Endodermal cell (in vitro differentiated cells): ENCODE measurements around the gene ZKSCAN7. TPM values are rescaled to one million over a fixed set of nuclear protein-coding genes. Genes with fewer than 3 reads are reported as not detected.
A peak's percentile ranks its signal among the peaks of the same experiment; 100 is the strongest.

Experiments used
- DNase-seq: peaks from one replicate; pipeline ENCODE4 v3.0.0-alpha.2; 2017
- H3K27ac ChIP-seq: 2 replicates; pipeline ENCODE4 v1.5.1; 2013; ENCODE audit warnings: mild to moderate bottlenecking, low read depth, low read length, moderate library complexity
- H3K27me3 ChIP-seq: 2 replicates; pipeline ENCODE4 v1.6.1; 2013; ENCODE audit warnings: mild to moderate bottlenecking, low read length, moderate library complexity; ENCODE audit not compliant: insufficient read depth, control insufficient read depth, poor library complexity, severe bottlenecking
- H3K36me3 ChIP-seq: 2 replicates; pipeline ENCODE4 v1.7.0; 2013; ENCODE audit warnings: mild to moderate bottlenecking, low read length, moderate library complexity; ENCODE audit not compliant: control insufficient read depth, insufficient read depth
- H3K4me1 ChIP-seq: one replicate; pipeline ENCODE4 v1.7.0; 2013; ENCODE audit warnings: low read length; ENCODE audit not compliant: control insufficient read depth, insufficient read depth
- H3K4me3 ChIP-seq: 2 replicates; pipeline ENCODE4 v1.5.1; 2013; ENCODE audit warnings: mild to moderate bottlenecking, low read length, moderate library complexity
- H3K9ac ChIP-seq: 2 replicates; pipeline ENCODE4 v1.6.1; 2013; ENCODE audit warnings: mild to moderate bottlenecking, low read length, moderate library complexity; ENCODE audit not compliant: poor library complexity, severe bottlenecking; ENCODE audit errors: extremely low read depth
- H3K9me3 ChIP-seq: 2 replicates; pipeline ENCODE4 v1.6.1; 2013; ENCODE audit warnings: mild to moderate bottlenecking, low read length, moderate library complexity; ENCODE audit not compliant: control insufficient read depth
- H3K27ac Mint-ChIP-seq: 2 replicates; pipeline ENCODE4 v1.8.0; 2020; ENCODE audit warnings: mixed read lengths
- H3K27me3 Mint-ChIP-seq: 2 replicates; pipeline ENCODE4 v1.8.0; 2021; ENCODE audit warnings: mild to moderate bottlenecking, mixed read lengths; ENCODE audit not compliant: insufficient read depth
- H3K36me3 Mint-ChIP-seq: 2 replicates; pipeline ENCODE4 v1.8.0; 2020; ENCODE audit warnings: low read depth, mixed read lengths
- H3K4me1 Mint-ChIP-seq: 2 replicates; pipeline ENCODE4 v1.8.0; 2020; ENCODE audit warnings: mixed read lengths
- H3K4me3 Mint-ChIP-seq: 2 replicates; pipeline ENCODE4 v1.8.0; 2020; ENCODE audit warnings: mild to moderate bottlenecking, moderate library complexity, mixed read lengths
- H3K9me3 Mint-ChIP-seq: 2 replicates; pipeline ENCODE4 v1.8.0; 2020; ENCODE audit warnings: mild to moderate bottlenecking, mixed read lengths
- CTCF ChIP-seq: fragments of 200-600 bp; sonication (generic); conservative IDR thresholded peaks from 2 replicates; pipeline ENCODE4 v1.5.0; 2021; ENCODE audit warnings: antibody characterized with exemption, mild to moderate bottlenecking
- WGBS, 2 experiments: methylation state at CpG; one replicate each; pipeline versions ENCODE4 v1.1.5 to v1.1.7; 2013; ENCODE audit warnings: missing lambda C conversion rate in 2 of 2, mixed read lengths in 1 of 2; ENCODE audit not compliant: insufficient coverage in 1 of 2, insufficient read length in 1 of 2; 5-methylcytosine and 5-hydroxymethylcytosine counted together
- total RNA-seq, 2 donors: library from RNA; stranded (reverse); fragmentation: NEBNext Ultra II Directional in 1 of 2; extraction: Animal tissue kit (Norgen Biotek cat#: 25700) in 1 of 2; gene quantifications; 2 replicates in 1 of 2; 3 replicates in 1 of 2; pipeline ENCODE4 v1.2.1, GENCODE V29; 2021

ZKSCAN7 gene
- total RNA-seq, 2 donors from 2014 or later: 11.0 to 15.5 TPM

DNA sequence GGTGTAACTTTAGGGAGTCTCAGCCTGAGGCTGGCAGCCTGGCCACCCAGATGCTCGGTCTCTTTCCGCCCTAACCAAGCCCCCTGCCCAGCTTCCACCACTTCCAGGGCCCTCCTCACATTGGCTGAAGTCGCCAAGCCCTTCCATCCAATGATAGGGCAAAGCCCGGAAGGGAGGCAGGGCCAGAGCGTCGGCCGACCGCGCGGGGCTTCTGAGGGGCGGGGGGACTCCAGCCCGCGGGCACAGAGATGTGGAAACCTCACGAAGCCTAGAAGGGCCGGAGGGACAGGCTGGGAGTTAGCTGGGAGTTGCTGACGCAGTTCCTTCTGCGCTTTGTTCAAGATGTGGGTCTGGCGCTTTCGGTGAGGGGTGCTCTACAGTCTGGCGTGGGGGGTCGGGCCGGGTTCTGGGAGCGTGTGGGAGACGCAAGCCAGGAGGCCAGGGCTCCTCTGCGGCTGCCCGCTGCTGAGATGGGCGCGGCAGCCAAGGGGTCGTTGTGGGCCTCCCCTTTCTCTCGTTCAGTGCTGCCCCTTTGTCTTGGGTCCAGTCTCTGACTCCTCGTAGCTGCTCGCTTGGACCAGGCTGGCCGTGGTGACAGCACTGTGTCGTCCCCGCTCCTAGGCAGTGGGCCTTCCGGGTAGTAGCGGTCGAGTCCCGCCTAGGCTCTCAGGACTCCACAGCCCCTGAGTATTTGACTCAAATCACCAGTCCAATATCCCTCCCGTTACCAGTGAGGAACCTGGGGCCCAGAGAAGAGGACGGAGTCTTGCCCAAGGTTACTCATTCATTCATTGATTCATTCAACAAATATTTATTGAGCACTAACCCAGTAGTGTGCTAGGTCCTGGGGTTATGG, 29.9 kb downstream of the ZKSCAN7 start, which contains the start of gene ZNF660:
TSS of gene ZNF660 (plus strand) at position 319 of the 856 bp plus-strand sequence. CDS start 9,230 bp downstream, outside the sequence.
- 1 to 2% methylated on average over 12 to 41 of the region's 41 CpGs for WGBS, 2 experiments
- DNase-seq: peak; percentile 96
- peaks cover 34% of the 10 kb centered on the region for H3K36me3 ChIP-seq
- Mint-ChIP-seq H3K4me3 (peak within 1 kb of the TSS; percentile 89), H3K36me3 (peaks cover 54% of the 10 kb centered on the region), H3K9me3 (peaks cover 2% of the 10 kb centered on the region), H3K27ac (peak within 1 kb of the TSS; percentile 97), H3K27me3 (peaks cover 20% of the 10 kb centered on the region), H3K4me1 (peaks cover 17% of the 10 kb centered on the region)
- H3K9ac ChIP-seq: peak within 1 kb of the TSS; percentile 87
- H3K4me1 ChIP-seq: peaks cover 4% of the 10 kb centered on the region
- peak within 1 kb of the TSS; percentile 98 for H3K27ac ChIP-seq
- H3K27me3 ChIP-seq: no peaks in the 10 kb centered on the region
- no peak for TF ChIP-seq CTCF
- peak within 1 kb of the TSS; percentile 93 for H3K4me3 ChIP-seq
- peaks cover 8% of the 10 kb centered on the region for H3K9me3 ChIP-seq

DNA sequence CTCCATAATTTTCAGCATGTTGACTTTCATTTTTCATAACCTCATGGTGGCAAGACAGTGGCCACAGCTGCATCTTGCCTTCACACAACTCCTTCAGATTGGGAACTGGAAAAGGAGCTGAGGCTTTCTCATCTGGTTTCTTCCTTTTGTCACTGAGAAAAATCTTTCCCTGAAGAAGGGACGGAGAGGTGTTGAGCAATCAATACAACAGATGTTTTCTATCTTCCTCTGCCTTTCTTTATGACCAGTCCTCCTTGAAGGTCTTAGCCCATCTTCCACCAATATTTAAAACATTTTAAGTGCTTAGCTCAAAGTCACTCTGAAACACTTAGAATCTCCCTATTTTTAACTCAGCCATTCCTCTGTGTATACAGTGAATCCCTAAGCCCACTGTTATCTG, 41.6 kb downstream of the ZKSCAN7 start:
- DNase-seq: no peak
- Mint-ChIP-seq H3K27me3 (no peaks in the 10 kb centered on the region), H3K36me3 (peaks cover 94% of the 10 kb centered on the region), H3K4me1 (no peaks in the 10 kb centered on the region), H3K27ac (no peak overlapping the region), H3K4me3 (no peak overlapping the region), H3K9me3 (peaks cover 94% of the 10 kb centered on the region)
- Histone ChIP-seq H3K27ac (no peak overlapping the region), H3K9ac (no peak overlapping the region), H3K27me3 (no peaks in the 10 kb centered on the region), H3K36me3 (peaks cover 77% of the 10 kb centered on the region), H3K9me3 (peaks cover 79% of the 10 kb centered on the region), H3K4me3 (no peak overlapping the region), H3K4me1 (no peaks in the 10 kb centered on the region)
- no peak for TF ChIP-seq CTCF
- WGBS, 2 experiments: 93 to 100% methylated on average over 1 of the region's 1 CpG

- H3K9me3 ChIP-seq: peaks cover 57% of the 10 kb centered on the region
- no peak overlapping the region for H3K27ac ChIP-seq
- no peak overlapping the region for H3K27ac Mint-ChIP-seq
- H3K27me3 ChIP-seq: no peaks in the 10 kb centered on the region
- no peak overlapping the region for H3K9ac ChIP-seq
- H3K27me3 Mint-ChIP-seq: no peaks in the 10 kb centered on the region
- peaks cover 87% of the 10 kb centered on the region for H3K9me3 Mint-ChIP-seq
- H3K4me3 Mint-ChIP-seq: no peak overlapping the region
- TF ChIP-seq CTCF: no peak
- no peaks in the 10 kb centered on the region for H3K4me1 ChIP-seq
- H3K36me3 ChIP-seq: peaks cover 35% of the 10 kb centered on the region
- H3K36me3 Mint-ChIP-seq: peaks cover 74% of the 10 kb centered on the region
- no peak overlapping the region for H3K4me3 ChIP-seq
- DNase-seq: no peak
- WGBS, 2 experiments: 95% methylated on average over 2 of the region's 2 CpGs; no CpG with 5 or more reads in 1 of the 2 experiments
- no peaks in the 10 kb centered on the region for H3K4me1 Mint-ChIP-seq
These were observed 46.8 kb downstream of the ZKSCAN7 start for GRCh38 chr3:44601749-44602148.
